Ammon's horn (tissue), 1 donor: ENCODE data around the gene CCDC112.
A peak's percentile ranks its signal among the peaks of the same experiment; 100 is the strongest.
"Not testable (repeated sequence)": the region's sequence is repeated elsewhere in the genome, so short reads cannot be mapped to it uniquely, and the experiment has no call there.

Experiments
- DNase-seq: peaks from one replicate; pipeline ENCODE4 v3.0.0-alpha.2; 2016; ENCODE audit warnings: low spot score

CCDC112 gene

GRCh38 chr5:115260248-115260647 lies 36.2 kb downstream of the CCDC112 start:
- DNase-seq: no peak

- no peak for DNase-seq
Measured at GRCh38 chr5:115257981-115258380, 38.5 kb downstream of the CCDC112 start.

GRCh38 chr5:115249379-115249778 lies 47.1 kb downstream of the CCDC112 start:
- DNase-seq: not testable (repeated sequence)

DNA sequence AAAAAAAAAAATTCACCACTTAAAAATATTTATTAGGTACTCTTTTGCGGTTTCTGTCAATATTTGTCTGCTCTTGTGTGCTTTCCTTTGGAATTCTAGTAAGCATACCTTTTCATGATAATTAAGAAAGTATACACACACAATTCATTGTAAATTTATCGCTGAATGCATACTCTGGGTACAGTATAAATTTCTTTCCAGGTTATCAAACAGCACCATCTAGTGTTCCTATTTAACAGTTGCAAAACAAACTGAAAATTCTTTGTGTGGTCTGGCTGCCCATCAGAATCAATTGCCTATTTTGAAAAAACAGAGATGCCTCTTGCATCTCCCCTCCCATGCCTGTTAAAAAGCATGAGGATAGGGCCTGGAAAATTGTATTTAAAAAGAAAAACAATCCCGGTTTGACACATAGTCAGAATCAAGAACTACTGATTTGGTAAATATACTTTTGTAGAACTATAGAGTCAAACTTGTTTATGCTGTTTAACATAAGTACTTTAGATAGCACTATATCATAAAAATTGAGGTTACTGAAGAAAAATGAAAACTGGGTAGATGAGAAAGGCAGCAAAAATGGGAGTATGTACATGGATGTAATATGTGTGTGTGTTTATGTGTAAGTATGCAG lies 50.0 kb downstream of the CCDC112 start:
- DNase-seq: peak; percentile 41

GRCh38 chr5:115243412-115243811 lies 53.0 kb downstream of the CCDC112 start:
- DNase-seq: no peak

DNA sequence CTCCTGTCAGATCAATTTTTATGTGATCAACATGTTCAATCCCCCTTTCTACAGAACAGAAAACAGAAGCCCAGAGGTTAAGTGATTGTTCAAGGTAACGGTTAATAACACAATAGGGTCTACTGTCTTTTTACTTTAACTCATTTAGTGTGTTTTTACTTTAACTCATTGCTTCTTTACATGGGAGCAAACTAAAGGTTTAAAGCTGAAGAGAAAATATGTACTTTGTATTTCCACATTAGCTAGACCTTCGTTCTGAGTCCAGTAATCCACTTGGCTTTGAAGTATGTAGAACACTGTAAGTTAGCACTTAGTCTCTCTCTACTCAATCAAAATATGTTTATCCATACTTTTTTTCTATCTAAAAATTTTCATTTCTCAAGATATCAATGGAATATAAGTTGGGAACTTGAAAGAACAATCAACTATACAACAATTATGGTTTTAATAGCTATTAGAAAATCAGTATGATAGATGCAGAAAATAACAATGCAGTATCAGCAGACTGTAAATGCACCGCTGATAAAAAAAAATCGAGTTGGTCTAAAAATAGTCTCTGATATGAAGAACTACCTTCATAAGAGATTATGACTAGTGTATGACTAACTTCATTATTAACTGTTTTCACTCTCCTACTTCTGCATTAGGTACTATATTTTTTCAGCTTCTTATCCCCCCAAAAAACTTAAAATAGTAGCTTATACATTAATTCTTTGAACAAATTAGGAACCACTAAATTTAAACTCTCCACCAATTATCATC lies 54.4 kb downstream of the CCDC112 start:
- DNase-seq: no peak

- no peak for DNase-seq
Measured at GRCh38 chr5:115237066-115237465, 59.4 kb downstream of the CCDC112 start.

DNA sequence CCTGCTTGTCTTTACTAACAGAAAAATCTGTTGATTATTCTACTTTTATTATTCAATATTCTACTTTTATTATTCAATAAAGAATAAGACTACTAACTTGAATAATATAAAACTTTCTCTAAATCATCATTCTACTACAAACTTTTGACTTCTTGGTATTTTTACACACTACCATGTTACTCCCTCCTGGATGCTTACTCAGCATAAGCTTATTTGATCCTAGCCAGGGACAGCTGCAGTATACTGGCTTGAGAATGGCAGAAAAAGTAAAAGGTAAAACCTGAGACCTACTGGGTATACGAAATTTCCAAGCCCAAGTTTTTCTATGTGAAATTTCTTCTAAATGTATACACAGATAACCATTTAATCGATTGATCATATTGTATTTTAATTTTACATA lies 59.9 kb downstream of the CCDC112 start:
- no peak for DNase-seq

DNA sequence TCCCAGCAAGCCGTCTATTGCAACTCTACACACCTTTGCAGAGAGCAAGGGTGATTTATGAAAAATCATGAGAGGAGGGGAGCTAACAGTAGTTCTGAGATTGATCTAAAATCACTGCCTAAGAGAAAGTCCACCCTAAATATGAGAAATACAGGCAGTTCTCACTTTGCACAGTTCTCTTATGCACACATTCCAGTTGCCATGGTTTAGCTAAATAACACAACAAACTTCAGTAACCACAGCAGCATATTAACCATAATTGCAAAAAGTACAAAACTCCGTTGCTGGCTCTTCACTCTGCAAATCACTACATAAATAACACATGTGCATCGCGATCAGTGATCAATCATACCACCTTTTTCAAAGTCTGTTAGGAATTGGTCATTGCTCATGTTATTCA lies 64.9 kb downstream of the CCDC112 start:
- no peak for DNase-seq

DNA sequence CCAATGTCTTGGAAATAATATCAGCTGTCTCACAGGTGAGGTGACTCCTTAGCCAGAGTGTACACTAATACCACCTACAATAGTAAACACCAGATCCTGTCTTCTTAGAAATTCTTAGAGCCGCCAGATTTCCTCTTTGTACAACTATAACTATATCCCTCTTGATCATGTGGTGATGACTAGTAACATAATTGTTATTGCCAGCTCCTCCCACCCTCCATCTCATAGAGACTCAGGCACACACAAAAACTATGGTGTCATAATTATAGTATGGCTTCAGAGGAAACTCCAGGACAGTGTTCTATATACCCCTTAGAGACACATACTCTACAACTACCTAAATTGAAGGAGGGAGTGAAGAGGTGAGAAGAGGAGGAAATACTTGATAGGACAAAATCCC lies 66.8 kb downstream of the CCDC112 start:
- DNase-seq: no peak

DNA sequence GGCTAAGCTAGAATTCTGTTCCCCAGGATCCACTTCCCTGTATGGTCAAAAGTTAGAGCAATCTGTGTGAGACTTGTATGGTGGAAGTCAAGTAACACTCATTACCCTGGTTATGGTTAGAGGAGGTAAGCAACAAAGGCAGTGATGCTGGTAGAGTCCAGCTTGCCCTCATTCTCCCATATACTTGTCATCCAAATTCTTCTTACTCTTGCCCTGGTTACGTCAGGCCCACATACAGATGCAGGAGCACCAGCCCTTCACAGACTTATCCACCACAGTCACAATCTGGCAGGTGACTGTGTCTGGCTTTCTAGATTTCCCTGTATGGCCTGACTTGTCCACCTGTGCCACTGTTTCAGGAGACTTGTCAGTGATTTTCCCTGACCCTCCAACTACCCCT lies 69.2 kb downstream of the CCDC112 start:
- DNase-seq: no peak
